Retinal pigment epithelial cell (primary cell): Measurements from ENCODE around the gene EFCAB14.

Source experiments
- DNase-seq: peaks from one replicate; pipeline ENCODE4 v3.0.0-alpha.2; 2010; ENCODE audit warnings: low read depth
- H3K4me3 ChIP-seq: 2 replicates; pipeline ENCODE4 v1.5.1; 2011; ENCODE audit warnings: mild to moderate bottlenecking, low read length, control low read depth, moderate library complexity
- CTCF ChIP-seq: conservative IDR thresholded peaks from 2 replicates; pipeline ENCODE4 v1.5.1; 2011; ENCODE audit warnings: low read depth, low read length, control low read depth, inconsistent platforms

EFCAB14 gene

GRCh38 chr1:46690931-46691421 is 27.9 kb downstream of the EFCAB14 start:
- H3K4me3 ChIP-seq: no peak overlapping the region
- no peak for DNase-seq
- TF ChIP-seq CTCF: no peak

- H3K4me3 ChIP-seq: no peak overlapping the region
- TF ChIP-seq CTCF: no peak
- DNase-seq: no peak
These were observed 29.0 kb downstream of the EFCAB14 start for GRCh38 chr1:46689897-46690296.

GRCh38 chr1:46689356-46689755 is 29.6 kb downstream of the EFCAB14 start:
- no peak overlapping the region for H3K4me3 ChIP-seq
- no peak for TF ChIP-seq CTCF
- DNase-seq: no peak

GRCh38 chr1:46687921-46688509 is 30.9 kb downstream of the EFCAB14 start:
- DNase-seq: no peak
- H3K4me3 ChIP-seq: no peak overlapping the region
- TF ChIP-seq CTCF: no peak

GRCh38 chr1:46687093-46687659 is 31.7 kb downstream of the EFCAB14 start:
- no peak overlapping the region for H3K4me3 ChIP-seq
- TF ChIP-seq CTCF: no peak
- DNase-seq: peak; percentile 70

GRCh38 chr1:46686255-46686654 is 32.7 kb downstream of the EFCAB14 start:
- no peak for TF ChIP-seq CTCF
- no peak overlapping the region for H3K4me3 ChIP-seq
- no peak for DNase-seq

DNA sequence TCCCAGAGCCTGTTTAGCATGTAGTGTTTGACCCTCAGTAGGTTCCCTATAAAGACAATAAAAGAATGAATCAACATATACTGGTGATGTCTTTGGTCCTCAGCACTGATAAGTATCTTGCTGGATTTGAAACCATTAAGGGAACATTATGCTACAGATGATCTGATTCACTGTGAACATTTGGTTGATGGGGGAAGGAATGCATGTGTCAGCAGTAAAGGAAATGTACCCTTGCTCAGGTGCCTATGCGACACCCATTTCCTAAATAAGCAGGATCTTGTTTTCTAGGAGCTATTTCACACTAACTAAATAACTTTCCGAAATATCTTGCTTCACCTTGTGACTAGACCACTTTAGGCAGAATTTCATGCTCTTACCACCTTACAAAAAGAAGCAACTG is 34.2 kb downstream of the EFCAB14 start:
- DNase-seq: no peak
- no peak overlapping the region for H3K4me3 ChIP-seq
- no peak for TF ChIP-seq CTCF
